H9 (cell line): ENCODE data around the gene SLC13A5. TPM values are rescaled to one million over a fixed set of nuclear protein-coding genes. Genes with fewer than 3 reads are reported as not detected.
A peak's percentile ranks its signal among the peaks of the same experiment; 100 is the strongest.
"Not testable (repeated sequence)": the region's sequence is repeated elsewhere in the genome, so short reads cannot be mapped to it uniquely, and the experiment has no call there.

Experiments used
- DNase-seq: peaks from one replicate; pipeline ENCODE4 v3.0.0-alpha.2; 2017
- H2AFZ ChIP-seq: one replicate; pipeline ENCODE4 v1.6.1; 2013; ENCODE audit warnings: mild to moderate bottlenecking, low read length, control low read depth, moderate library complexity
- H2AK5ac ChIP-seq: 2 replicates; pipeline ENCODE4 v1.6.1; 2013; ENCODE audit warnings: low read length, control low read depth, mixed read lengths; ENCODE audit not compliant: insufficient read length
- H2BK120ac ChIP-seq: one replicate; pipeline ENCODE4 v1.6.1; 2013; ENCODE audit warnings: low read depth, mild to moderate bottlenecking, low read length, control low read depth, inconsistent platforms; ENCODE audit not compliant: poor library complexity, severe bottlenecking
- H2BK12ac ChIP-seq: 2 replicates; pipeline ENCODE4 v1.6.1; 2013; ENCODE audit warnings: low read length, control low read depth, mixed read lengths, low read depth; ENCODE audit not compliant: insufficient read length
- H2BK15ac ChIP-seq: 2 replicates; pipeline ENCODE4 v1.6.1; 2013; ENCODE audit warnings: low read depth, low read length, control low read depth
- H2BK20ac ChIP-seq: one replicate; pipeline ENCODE4 v1.6.1; 2013; ENCODE audit warnings: low read depth, mild to moderate bottlenecking, low read length, control low read depth, inconsistent platforms; ENCODE audit not compliant: poor library complexity, severe bottlenecking
- H2BK5ac ChIP-seq: 2 replicates; pipeline ENCODE4 v1.6.1; 2013; ENCODE audit warnings: low read length, control low read depth, mixed read lengths; ENCODE audit not compliant: insufficient read length
- H3K14ac ChIP-seq: 2 replicates; pipeline ENCODE4 v1.6.1; 2013; ENCODE audit warnings: low read length, control low read depth; ENCODE audit not compliant: insufficient read depth
- H3K18ac ChIP-seq: 2 replicates; pipeline ENCODE4 v1.6.1; 2013; ENCODE audit warnings: low read depth, mild to moderate bottlenecking, mixed read lengths, low read length, control low read depth; ENCODE audit not compliant: insufficient read length
- H3K23ac ChIP-seq: 2 replicates; pipeline ENCODE4 v1.6.1; 2013; ENCODE audit warnings: low read length, control low read depth, mixed read lengths, low read depth; ENCODE audit not compliant: insufficient read length
- H3K23me2 ChIP-seq: 2 replicates; pipeline ENCODE4 v1.6.1; 2013; ENCODE audit warnings: low read depth, mild to moderate bottlenecking, mixed read lengths, low read length, control low read depth; ENCODE audit not compliant: insufficient read length, poor library complexity, severe bottlenecking
- H3K27ac ChIP-seq: 2 replicates; pipeline ENCODE4 v1.5.1; 2013; ENCODE audit warnings: low read length, control low read depth, mixed read lengths, low read depth; ENCODE audit not compliant: insufficient read length
- H3K27me3 ChIP-seq: 2 replicates; pipeline ENCODE4 v1.6.1; 2013; ENCODE audit warnings: low read length, control low read depth, inconsistent platforms; ENCODE audit not compliant: insufficient read depth
- H3K4ac ChIP-seq: 2 replicates; pipeline ENCODE4 v1.6.1; 2013; ENCODE audit warnings: low read depth, mild to moderate bottlenecking, control low read depth, inconsistent platforms, low read length, moderate library complexity
- H3K4me1 ChIP-seq: 2 replicates; pipeline ENCODE4 v1.6.1; 2013; ENCODE audit warnings: low read length, control low read depth, inconsistent platforms; ENCODE audit not compliant: insufficient read depth
- H3K4me2 ChIP-seq: 2 replicates; pipeline ENCODE4 v1.6.1; 2013; ENCODE audit warnings: low read length, control low read depth, mixed read lengths; ENCODE audit not compliant: insufficient read length, insufficient read depth
- H3K56ac ChIP-seq: 2 replicates; pipeline ENCODE4 v1.6.1; 2013; ENCODE audit warnings: low read depth, mild to moderate bottlenecking, mixed read lengths, low read length, control low read depth; ENCODE audit not compliant: insufficient read length
- H3K79me1 ChIP-seq: 2 replicates; pipeline ENCODE4 v1.6.1; 2013; ENCODE audit warnings: low read depth, mild to moderate bottlenecking, moderate library complexity, low read length, control low read depth, inconsistent platforms; ENCODE audit not compliant: insufficient read depth, poor library complexity, severe bottlenecking
- H3K79me2 ChIP-seq: 2 replicates; pipeline ENCODE4 v1.6.1; 2013; ENCODE audit warnings: low read length, control low read depth, inconsistent platforms; ENCODE audit not compliant: insufficient read depth
- H3K9ac ChIP-seq: 2 replicates; pipeline ENCODE4 v1.6.1; 2013; ENCODE audit warnings: low read length, control low read depth, mixed read lengths; ENCODE audit not compliant: insufficient read length; ENCODE audit errors: extremely low read depth
- H3K9me3 ChIP-seq: one replicate; pipeline ENCODE4 v1.6.1; 2013; ENCODE audit warnings: low read depth, low read length, inconsistent platforms; ENCODE audit not compliant: control insufficient read depth
- H3T11ph ChIP-seq: one replicate; pipeline ENCODE4 v1.6.1; 2013; ENCODE audit warnings: mild to moderate bottlenecking, low read length, control low read depth, inconsistent platforms
- H4K20me1 ChIP-seq: one replicate; pipeline ENCODE4 v1.6.1; 2013; ENCODE audit not compliant: control insufficient read depth, insufficient read length, insufficient read depth
- H4K5ac ChIP-seq: 2 replicates; pipeline ENCODE4 v1.6.1; 2013; ENCODE audit warnings: low read depth, mild to moderate bottlenecking, mixed read lengths, low read length, control low read depth; ENCODE audit not compliant: insufficient read length
- H4K8ac ChIP-seq: replicated peaks from 2 replicates; pipeline ENCODE4 v1.6.1; 2013; ENCODE audit warnings: low read length, control low read depth, mixed read lengths, low read depth; ENCODE audit not compliant: insufficient read length
- H4K91ac ChIP-seq: 2 replicates; pipeline ENCODE4 v1.6.1; 2013; ENCODE audit warnings: low read depth, mild to moderate bottlenecking, moderate library complexity, mixed read lengths, low read length, control low read depth; ENCODE audit not compliant: insufficient read length
- H3K27ac Mint-ChIP-seq, 3 experiments: 2 replicates in 2 of 3; 3 replicates in 1 of 3; pipeline ENCODE4 v1.8.0; 2020 to 2021; ENCODE audit warnings: mixed read lengths in 3 of 3, mild to moderate bottlenecking in 1 of 3, moderate library complexity in 1 of 3
- H3K27me3 Mint-ChIP-seq: 2 replicates; pipeline ENCODE4 v1.8.0; 2021; ENCODE audit warnings: low read depth, mild to moderate bottlenecking, moderate library complexity, mixed read lengths
- H3K36me3 Mint-ChIP-seq, 3 experiments: 2 replicates in 2 of 3; 3 replicates in 1 of 3; pipeline ENCODE4 v1.8.0; 2020 to 2021; ENCODE audit warnings: low read depth in 3 of 3, mixed read lengths in 3 of 3; ENCODE audit not compliant: insufficient read depth in 1 of 3
- H3K4me1 Mint-ChIP-seq, 2 experiments: 2 replicates each; pipeline ENCODE4 v1.8.0; 2020; ENCODE audit warnings: mixed read lengths in 2 of 2
- H3K4me3 Mint-ChIP-seq, 2 experiments: 2 replicates in 1 of 2; 3 replicates in 1 of 2; pipeline ENCODE4 v1.8.0; 2020 to 2021; ENCODE audit warnings: mild to moderate bottlenecking in 2 of 2, mixed read lengths in 2 of 2, moderate library complexity in 1 of 2
- H3K9me3 Mint-ChIP-seq, 2 experiments: 2 replicates in 1 of 2; 3 replicates in 1 of 2; pipeline ENCODE4 v1.8.0; 2020; ENCODE audit warnings: mild to moderate bottlenecking in 2 of 2, mixed read lengths in 2 of 2, moderate library complexity in 1 of 2
- WGBS: extraction: QIAGEN DNeasy Blood & Tissue Kit; methylation state at CpG from one replicate; pipeline ENCODE4 v1.1.7; 2013; ENCODE audit warnings: missing lambda C conversion rate, low lambda C conversion rate, mixed read lengths; ENCODE audit not compliant: insufficient read length; ENCODE audit errors: extremely low coverage; 5-methylcytosine and 5-hydroxymethylcytosine counted together
- total RNA-seq: library from RNA; stranded (reverse); gene quantifications from 2 replicates; pipeline ENCODE4 v1.2.1, GENCODE V29; 2021

The SLC13A5 gene
- total RNA-seq, 1 experiment from 2014 or later: 1.6 TPM

DNA sequence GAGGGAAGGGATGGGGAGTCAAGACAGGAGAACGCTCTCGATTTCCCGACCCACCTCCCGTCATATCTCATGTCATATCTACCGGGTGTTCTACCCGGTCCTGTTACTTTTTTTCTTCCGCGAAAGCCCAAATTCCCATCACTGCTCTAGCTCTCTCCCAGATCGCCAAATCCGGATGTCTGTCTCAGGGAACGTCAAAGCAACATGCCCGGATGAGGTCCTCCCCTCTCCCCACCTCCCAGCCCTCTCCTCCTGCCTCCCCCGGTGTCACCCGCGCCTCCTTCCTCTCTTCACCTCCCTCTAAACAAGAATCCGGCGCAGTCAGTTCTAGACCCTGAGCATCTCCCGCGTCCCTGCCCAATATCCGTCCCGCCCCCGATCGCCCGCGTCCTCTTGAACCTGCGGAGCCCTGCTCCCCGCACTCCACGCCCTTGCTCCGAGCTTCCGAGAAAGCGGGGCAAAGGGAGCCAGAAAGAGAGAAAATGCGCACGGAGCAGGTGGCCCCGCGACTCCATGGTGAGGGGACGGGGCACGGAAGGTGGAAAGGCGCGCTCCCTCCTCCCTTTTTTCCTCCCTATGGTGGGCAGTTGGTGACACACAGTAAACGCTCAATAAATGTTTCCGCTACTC lies 57.3 kb downstream of the SLC13A5 start:
- H2BK5ac ChIP-seq, H3K9ac ChIP-seq, H4K20me1 ChIP-seq, H3K79me2 ChIP-seq, H2BK12ac ChIP-seq, DNase-seq, H2AFZ ChIP-seq, H3K27ac Mint-ChIP-seq, H2AK5ac ChIP-seq, H2BK20ac ChIP-seq, H3K4ac ChIP-seq, H3T11ph ChIP-seq, H3K23ac ChIP-seq, H3K36me3 Mint-ChIP-seq, H4K91ac ChIP-seq, H4K5ac ChIP-seq, H2BK15ac ChIP-seq, H3K18ac ChIP-seq, H3K9me3 Mint-ChIP-seq, H3K79me1 ChIP-seq, H3K27ac ChIP-seq, H3K14ac ChIP-seq, H3K4me1 ChIP-seq, H3K56ac ChIP-seq, H4K8ac ChIP-seq, H2BK120ac ChIP-seq, H3K9me3 ChIP-seq: not testable (repeated sequence)
- H3K4me3 Mint-ChIP-seq: peak overlapping the region; percentile 69 to 90
- Histone ChIP-seq H3K27me3 (peaks cover 16% of the 10 kb centered on the region; the same call in 1 of the 2 replicates), H3K23me2 (peaks cover 14% of the 10 kb centered on the region), H3K4me2 (peak overlapping the region; percentile 81)
- peaks cover 33 to 38% of the 10 kb centered on the region in 2 experiments for H3K4me1 Mint-ChIP-seq
- WGBS: no CpG with 5 or more reads among the region's 41 CpGs
- H3K27me3 Mint-ChIP-seq: peaks cover 79% of the 10 kb centered on the region
